ENCODE results near the gene RAB18.

GRCh38 chr10:27504808-27505460 is 830 bp downstream of the RAB18 start:
- TF ChIP-seq CTCF (IDR thresholded peaks at IDR 0.05) (no peak), POLR2A (IDR thresholded peaks at IDR 0.05) (no peak)
